Panc1 (cell line): ENCODE results near the gene WDR31. TPM values are rescaled to one million over a fixed set of nuclear protein-coding genes. Genes with fewer than 3 reads are reported as not detected.

ENCODE experiments used
- ATAC-seq: fragments of 200-7000 bp; cut with Tn5 transposase; 2 replicates; pipeline ENCODE4 v1.9.1; 2020; ENCODE audit warnings: mild to moderate bottlenecking, moderate library complexity
- BruUV-seq: library from RNA; stranded (reverse); fragments of 400-500 nt; replicated peaks from 2 replicates; lab custom pipeline; 2021; lab: Mats Ljungman, UMichigan
- CTCF ChIA-PET: fragments of 300-600 bp; sonication (Branson Sonifier 250); formaldehyde crosslinking; loops from one replicate; lab custom pipeline; 2022; ENCODE audit warnings: antibody characterized with exemption; lab: Charles Lee
- POLR2A ChIA-PET: fragments of 300-600 bp; sonication (Branson Sonifier 250); formaldehyde crosslinking; loops from one replicate; lab custom pipeline; 2022; ENCODE audit warnings: antibody characterized with exemption; lab: Charles Lee
- DNase-seq: peaks from one replicate; pipeline ENCODE4 v3.0.0-alpha.2; 2010; ENCODE audit warnings: low read depth, low spot score
- H3K27ac ChIP-seq: 2 replicates; pipeline ENCODE4 v1.5.1; 2011; ENCODE audit warnings: mild to moderate bottlenecking, low read length, inconsistent platforms
- H3K27me3 ChIP-seq: fragments of 200-500 bp; sonication (Bioruptor generic); 2 replicates; pipeline ENCODE4 v1.6.0; 2014; ENCODE audit warnings: low read length, inconsistent platforms; ENCODE audit not compliant: control insufficient read depth, insufficient read depth
- H3K36me3 ChIP-seq: fragments of 200-500 bp; sonication (Bioruptor generic); 2 replicates; pipeline ENCODE4 v1.5.1; 2014; ENCODE audit warnings: inconsistent platforms, mild to moderate bottlenecking, low read length, moderate library complexity; ENCODE audit not compliant: control insufficient read depth, insufficient read depth
- H3K4me1 ChIP-seq: 2 replicates; pipeline ENCODE4 v1.5.1; 2011; ENCODE audit warnings: inconsistent platforms, mild to moderate bottlenecking, low read length, moderate library complexity; ENCODE audit not compliant: control insufficient read depth, insufficient read depth
- H3K4me3 ChIP-seq, 2 experiments: 2 replicates each; pipeline ENCODE4 v1.5.1; 2011 to 2012; ENCODE audit warnings: low read depth in 2 of 2, low read length in 2 of 2, mild to moderate bottlenecking in 2 of 2, inconsistent platforms in 1 of 2, moderate library complexity in 1 of 2
- H3K9me3 ChIP-seq: fragments of 200-500 bp; sonication (Bioruptor generic); 2 replicates; pipeline ENCODE4 v1.5.1; 2014; ENCODE audit warnings: low read depth, mild to moderate bottlenecking, inconsistent platforms, low read length, moderate library complexity; ENCODE audit not compliant: control insufficient read depth, insufficient read depth
- CTCF ChIP-seq: fragments of 450-650 bp; IDR thresholded peaks from 2 replicates; pipeline ENCODE4 v1.5.1; 2017; ENCODE audit warnings: mild to moderate bottlenecking
- POLR2AphosphoS5 ChIP-seq: IDR thresholded peaks from 2 replicates; pipeline ENCODE4 v1.6.1; 2012; ENCODE audit warnings: mild to moderate bottlenecking, low read depth, low read length, moderate library complexity
- REST ChIP-seq, 2 experiments: IDR thresholded peaks; 2 replicates each; pipeline ENCODE4 v1.6.1; 2011 to 2012; ENCODE audit warnings: low read depth in 2 of 2, control low read depth in 1 of 2, low read length in 1 of 2, mild to moderate bottlenecking in 1 of 2, moderate library complexity in 1 of 2; ENCODE audit not compliant: insufficient read depth in 1 of 2
- SIN3A ChIP-seq: IDR thresholded peaks from 2 replicates; pipeline ENCODE4 v1.6.1; 2012; ENCODE audit warnings: low read depth, mild to moderate bottlenecking, low read length, moderate library complexity, borderline replicate concordance; ENCODE audit not compliant: insufficient read depth
- TCF7L2 ChIP-seq: IDR thresholded peaks from 2 replicates; pipeline ENCODE4 v1.6.1; 2011; ENCODE audit warnings: mild to moderate bottlenecking, low read depth, low read length, inconsistent platforms
- in situ Hi-C: cut with HindIII; loops from 2 replicates; pipeline ENCODE4 v1.10.0; 2016; ENCODE audit warnings: low sequenced_read_pairs, low pct_unique_long_range_greater_than_20kb
- intact Hi-C: fragments of 100-400 bp; cut with micrococcal nuclease; formaldehyde crosslinking; loops from one replicate; pipeline ENCODE4 v1.10.0; 2022; ENCODE audit not compliant: unreplicated experiment
- total RNA-seq: library from RNA; stranded (reverse); gene quantifications from one replicate; pipeline ENCODE4 v1.2.1, GENCODE V29; 2021; ENCODE audit not compliant: unreplicated experiment

Gene WDR31
- total RNA-seq, 1 experiment from 2014 or later = 0.80 TPM

GRCh38 chr9:113289091-113289490 lies 51.0 kb downstream of the WDR31 start:
- no peak for ATAC-seq
- Histone ChIP-seq H3K27ac (no peak overlapping the region), H3K27me3 (no peaks in the 10 kb centered on the region), H3K4me1 (no peaks in the 10 kb centered on the region), H3K4me3 (no peak overlapping the region), H3K9me3 (no peaks in the 10 kb centered on the region), H3K36me3 (peaks cover 27% of the 10 kb centered on the region)
- in situ Hi-C loops = no loop called here
- no TSS peak for BruUV-seq
- DNase-seq = no peak
- intact Hi-C loops = no loop called here
- ChIA-PET POLR2A (no interaction called here), CTCF (no interaction called here)
- TF ChIP-seq SIN3A = no peak
- TF ChIP-seq CTCF = no peak
- TF ChIP-seq TCF7L2 = no peak
- no peak for TF ChIP-seq POLR2AphosphoS5
- TF ChIP-seq REST (IDR thresholded peaks at IDR 0.05; ENCODE audit: insufficient read depth in 1 of 2, low read depth in 2 of 2, low read length in 1 of 2) = no peak

DNA sequence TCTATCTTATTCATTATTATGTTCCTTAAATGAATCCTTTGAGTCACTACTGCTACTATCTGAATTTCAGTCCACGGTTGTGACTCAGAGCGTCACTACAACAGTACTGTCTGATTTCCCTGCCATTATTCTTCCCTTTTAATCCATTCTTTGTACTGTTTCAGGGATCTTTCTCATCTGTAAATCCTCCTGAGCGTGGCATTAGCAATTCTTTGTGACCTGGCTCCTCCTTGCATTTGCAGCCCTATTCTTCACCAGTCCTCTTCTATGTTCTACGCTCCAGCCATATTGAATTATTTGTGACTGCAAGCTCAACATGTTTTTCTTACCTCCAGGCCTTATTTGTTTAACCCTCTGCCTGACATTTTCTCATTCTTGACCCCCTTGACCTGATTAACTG lies 58.7 kb downstream of the WDR31 start:
- intact Hi-C loops (no loop called here), in situ Hi-C loops (no loop called here)
- ATAC-seq = no peak
- no peak overlapping the region for H3K4me3 ChIP-seq
- BruUV-seq = no TSS peak
- H3K9me3 ChIP-seq = no peaks in the 10 kb centered on the region
- no peaks in the 10 kb centered on the region for H3K27me3 ChIP-seq
- H3K27ac ChIP-seq = no peak overlapping the region
- ChIA-PET POLR2A (no interaction called here), CTCF (no interaction called here)
- TF ChIP-seq CTCF = no peak
- TF ChIP-seq SIN3A = no peak
- TF ChIP-seq POLR2AphosphoS5 = no peak
- no peak for TF ChIP-seq REST (IDR thresholded peaks at IDR 0.05; ENCODE audit: insufficient read depth in 1 of 2, low read depth in 2 of 2, low read length in 1 of 2)
- no peak for TF ChIP-seq TCF7L2
- peaks cover 3% of the 10 kb centered on the region for H3K4me1 ChIP-seq
- DNase-seq = no peak
- peaks cover 38% of the 10 kb centered on the region for H3K36me3 ChIP-seq
